BLaER1 (cell line): Measurements from ENCODE around the gene CACNA1D.

ENCODE experiments used
- H3K27ac ChIP-seq: shearing (Covaris generic); formaldehyde crosslinking; 2 replicates; pipeline ENCODE4 v1.8.1; 2022
- H3K27me3 ChIP-seq: shearing (Covaris generic); formaldehyde crosslinking; 2 replicates; pipeline ENCODE4 v1.8.1; 2022
- H3K36me3 ChIP-seq: shearing (Covaris generic); formaldehyde crosslinking; 2 replicates; pipeline ENCODE4 v1.8.1; 2022
- H3K4me1 ChIP-seq: shearing (Covaris generic); formaldehyde crosslinking; 2 replicates; pipeline ENCODE4 v1.8.1; 2022
- H3K4me2 ChIP-seq: shearing (Covaris generic); formaldehyde crosslinking; 2 replicates; pipeline ENCODE4 v1.8.1; 2022
- H3K4me3 ChIP-seq: shearing (Covaris generic); formaldehyde crosslinking; 2 replicates; pipeline ENCODE4 v1.8.1; 2022
- H3K9ac ChIP-seq: shearing (Covaris generic); formaldehyde crosslinking; 2 replicates; pipeline ENCODE4 v1.8.1; 2022
- H3K9me3 ChIP-seq: shearing (Covaris generic); formaldehyde crosslinking; 2 replicates; pipeline ENCODE4 v1.8.1; 2022
- H4K20me1 ChIP-seq: shearing (Covaris generic); formaldehyde crosslinking; 2 replicates; pipeline ENCODE4 v1.8.1; 2022
- Cebpa-rat ChIP-seq: shearing (Covaris generic); IDR thresholded peaks from 2 replicates; pipeline ENCODE4 v1.8.1; 2022

The CACNA1D gene

GRCh38 chr3:53780806-53781205 is 286.4 kb downstream of the CACNA1D start:
- H4K20me1 ChIP-seq: no peaks in the 10 kb centered on the region
- H3K36me3 ChIP-seq: no peaks in the 10 kb centered on the region
- H3K27ac ChIP-seq: no peak overlapping the region
- H3K4me1 ChIP-seq: no peaks in the 10 kb centered on the region
- no peak overlapping the region for H3K4me2 ChIP-seq
- H3K9me3 ChIP-seq: no peaks in the 10 kb centered on the region
- no peak overlapping the region for H3K9ac ChIP-seq
- TF ChIP-seq Cebpa-rat: no peak
- H3K4me3 ChIP-seq: no peak overlapping the region
- no peaks in the 10 kb centered on the region for H3K27me3 ChIP-seq

- TF ChIP-seq Cebpa-rat: no peak
- Histone ChIP-seq H3K4me1 (no peaks in the 10 kb centered on the region), H3K9ac (no peak overlapping the region), H4K20me1 (no peaks in the 10 kb centered on the region), H3K9me3 (no peaks in the 10 kb centered on the region), H3K4me2 (no peak overlapping the region), H3K27me3 (no peaks in the 10 kb centered on the region), H3K36me3 (no peaks in the 10 kb centered on the region), H3K27ac (no peak overlapping the region), H3K4me3 (no peak overlapping the region)
Observed at GRCh38 chr3:53787016-53787415, 292.6 kb downstream of the CACNA1D start.

- no peak for TF ChIP-seq Cebpa-rat
- Histone ChIP-seq H3K27ac (no peak overlapping the region), H3K4me1 (no peaks in the 10 kb centered on the region), H3K9ac (no peak overlapping the region), H4K20me1 (no peaks in the 10 kb centered on the region), H3K36me3 (no peaks in the 10 kb centered on the region), H3K27me3 (no peaks in the 10 kb centered on the region), H3K4me3 (no peak overlapping the region), H3K9me3 (no peaks in the 10 kb centered on the region), H3K4me2 (no peak overlapping the region)
Observed at GRCh38 chr3:53788038-53788437, 293.6 kb downstream of the CACNA1D start.

DNA sequence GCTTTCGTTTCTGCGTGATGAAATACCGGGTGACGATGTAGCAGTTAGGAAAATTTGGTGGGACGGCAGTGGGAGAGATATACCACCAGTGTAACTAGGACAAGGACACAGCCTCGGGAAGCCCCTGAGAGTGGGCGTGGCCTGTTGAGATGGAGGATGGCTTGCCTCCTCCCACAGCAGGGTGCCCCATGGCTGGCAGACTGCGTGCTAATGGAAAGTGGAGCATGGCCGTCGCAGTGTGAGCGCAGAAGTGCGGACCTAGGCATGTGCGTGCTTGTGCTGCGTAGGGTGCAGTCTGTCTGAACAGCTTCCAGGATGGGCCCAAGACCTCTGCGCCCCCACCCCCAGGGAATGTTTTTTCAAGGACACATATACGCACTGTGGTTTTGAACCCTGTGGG is 295.0 kb downstream of the CACNA1D start:
- H3K27me3 ChIP-seq: no peaks in the 10 kb centered on the region
- no peaks in the 10 kb centered on the region for H3K4me1 ChIP-seq
- H3K9ac ChIP-seq: no peak overlapping the region

GRCh38 chr3:53790470-53790869 is 296.1 kb downstream of the CACNA1D start:
- no peaks in the 10 kb centered on the region for H3K27me3 ChIP-seq
- no peaks in the 10 kb centered on the region for H4K20me1 ChIP-seq
- no peaks in the 10 kb centered on the region for H3K9me3 ChIP-seq
- no peaks in the 10 kb centered on the region for H3K4me1 ChIP-seq
- no peak for TF ChIP-seq Cebpa-rat
- H3K4me2 ChIP-seq: no peak overlapping the region
- no peak overlapping the region for H3K4me3 ChIP-seq
- H3K36me3 ChIP-seq: no peaks in the 10 kb centered on the region
- no peak overlapping the region for H3K27ac ChIP-seq
- no peak overlapping the region for H3K9ac ChIP-seq

More for the DNA sequence above, 295.0 kb downstream of the CACNA1D start:
- Histone ChIP-seq H3K4me2 (no peak overlapping the region), H3K27ac (no peak overlapping the region), H3K36me3 (no peaks in the 10 kb centered on the region), H4K20me1 (no peaks in the 10 kb centered on the region), H3K4me3 (no peak overlapping the region), H3K9me3 (no peaks in the 10 kb centered on the region)
- TF ChIP-seq Cebpa-rat: no peak

- Histone ChIP-seq H3K4me2 (no peak overlapping the region), H3K9me3 (no peaks in the 10 kb centered on the region), H4K20me1 (no peaks in the 10 kb centered on the region), H3K36me3 (no peaks in the 10 kb centered on the region), H3K4me3 (no peak overlapping the region), H3K27me3 (no peaks in the 10 kb centered on the region), H3K9ac (no peak overlapping the region), H3K27ac (no peak overlapping the region), H3K4me1 (no peaks in the 10 kb centered on the region)
- no peak for TF ChIP-seq Cebpa-rat
Observed at GRCh38 chr3:53791317-53791716, 296.9 kb downstream of the CACNA1D start.

DNA sequence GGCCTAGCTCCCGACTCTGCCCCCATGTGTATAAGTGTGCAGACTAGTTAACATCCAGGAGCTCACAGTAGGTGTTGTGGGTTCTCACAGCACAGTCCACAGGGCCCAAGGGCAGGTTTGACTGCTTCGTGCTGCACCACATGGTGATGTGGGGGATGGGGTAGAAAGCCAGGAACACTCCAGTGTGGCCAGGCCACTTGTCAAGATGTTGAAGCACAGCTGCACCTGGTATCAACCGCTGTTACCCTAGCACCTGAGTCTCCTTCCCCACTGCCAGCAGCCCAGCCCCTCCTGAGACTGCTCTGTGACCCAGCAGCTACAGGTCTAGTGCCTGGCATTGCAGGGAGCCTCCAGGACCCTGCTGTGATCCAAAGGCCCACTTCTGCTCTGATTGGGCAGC is 298.5 kb downstream of the CACNA1D start:
- Histone ChIP-seq H4K20me1 (no peaks in the 10 kb centered on the region), H3K36me3 (no peaks in the 10 kb centered on the region), H3K4me3 (no peak overlapping the region), H3K4me1 (no peaks in the 10 kb centered on the region), H3K9ac (no peak overlapping the region), H3K27ac (no peak overlapping the region), H3K27me3 (no peaks in the 10 kb centered on the region), H3K4me2 (no peak overlapping the region), H3K9me3 (no peaks in the 10 kb centered on the region)
- TF ChIP-seq Cebpa-rat: no peak

DNA sequence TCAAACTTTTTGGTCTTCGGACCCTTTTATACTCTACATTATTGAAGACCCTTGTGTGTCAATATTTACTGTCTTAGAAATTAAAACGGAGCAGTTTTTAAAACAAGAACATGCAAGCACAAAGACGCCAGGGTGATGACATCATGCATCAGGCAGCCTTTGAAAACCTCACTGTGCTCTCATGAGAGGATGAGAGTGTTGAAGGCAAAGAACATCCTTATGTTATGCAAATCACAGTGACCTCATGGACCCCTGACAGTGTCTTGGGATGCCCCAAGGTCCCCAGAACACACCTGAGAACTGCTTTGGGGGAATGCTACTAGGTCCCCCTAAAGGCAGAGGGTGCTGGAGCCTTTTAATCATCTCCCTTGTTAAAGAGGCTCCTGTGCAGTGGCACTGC is 300.2 kb downstream of the CACNA1D start:
- no peaks in the 10 kb centered on the region for H3K4me1 ChIP-seq
- H3K4me2 ChIP-seq: no peak overlapping the region
- no peaks in the 10 kb centered on the region for H3K36me3 ChIP-seq
- H3K27ac ChIP-seq: no peak overlapping the region
- H3K9ac ChIP-seq: no peak overlapping the region
- TF ChIP-seq Cebpa-rat: no peak
- H3K4me3 ChIP-seq: no peak overlapping the region
- H3K9me3 ChIP-seq: no peaks in the 10 kb centered on the region
- no peaks in the 10 kb centered on the region for H3K27me3 ChIP-seq
- H4K20me1 ChIP-seq: no peaks in the 10 kb centered on the region

DNA sequence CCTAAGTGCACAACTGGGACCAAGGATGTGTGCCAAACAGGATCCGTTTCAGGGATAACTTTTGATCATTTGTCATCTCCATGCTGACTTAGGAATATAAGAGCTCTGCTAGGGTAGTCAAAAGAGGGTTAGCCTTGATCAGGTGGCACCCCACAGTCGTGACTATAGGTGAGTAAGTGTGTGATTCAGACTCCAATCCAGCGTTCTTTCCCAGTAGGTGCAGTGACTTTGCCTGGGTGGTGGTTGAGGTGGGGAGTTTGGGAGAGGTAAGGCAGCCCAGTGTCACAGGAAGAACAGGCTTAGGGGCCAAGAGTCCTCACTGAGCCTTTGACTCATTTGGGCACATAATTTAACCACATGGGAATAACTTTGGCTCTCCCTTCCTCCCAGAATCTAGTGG is 300.8 kb downstream of the CACNA1D start:
- no peaks in the 10 kb centered on the region for H3K27me3 ChIP-seq
- H3K4me2 ChIP-seq: no peak overlapping the region
- no peak overlapping the region for H3K27ac ChIP-seq

DNA sequence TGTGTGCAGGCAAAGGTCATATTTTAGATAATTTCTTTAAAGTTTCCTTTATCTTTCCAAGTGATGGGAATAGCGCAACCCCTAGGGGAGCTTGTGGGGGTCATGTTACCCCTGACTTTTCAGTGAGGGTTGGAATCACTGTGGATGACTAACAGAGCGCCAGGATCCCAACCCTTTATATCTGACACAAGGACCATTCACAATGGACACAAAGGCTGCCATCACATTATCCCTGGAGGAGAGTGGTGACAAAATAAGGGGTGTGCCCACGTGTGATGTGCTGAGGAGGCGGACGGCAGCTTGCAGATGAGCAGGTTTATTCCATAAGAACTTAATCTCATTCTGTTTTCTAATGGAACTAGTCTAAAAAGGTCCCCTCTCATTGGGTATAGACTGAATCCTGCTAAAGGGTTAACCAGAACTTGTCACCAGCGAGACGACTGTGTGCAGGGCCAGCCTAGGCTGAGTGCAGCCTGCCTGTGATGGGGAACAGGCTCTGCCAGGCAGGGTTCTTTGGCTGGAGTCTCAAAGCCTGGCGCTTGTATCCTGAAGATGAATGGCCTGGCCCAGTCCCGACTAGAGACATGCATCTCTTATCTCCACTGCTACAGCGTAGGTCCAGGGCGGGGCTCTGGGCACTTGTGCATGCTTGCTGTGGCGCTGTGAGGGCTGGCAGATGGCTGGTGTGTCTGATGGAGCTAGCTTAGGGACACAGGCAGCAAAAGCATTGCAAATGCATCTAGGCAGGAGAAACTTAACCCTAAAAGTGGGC is 301.6 kb downstream of the CACNA1D start:
- H3K27me3 ChIP-seq: no peaks in the 10 kb centered on the region
- H3K9me3 ChIP-seq: no peaks in the 10 kb centered on the region
- no peak overlapping the region for H3K9ac ChIP-seq
- TF ChIP-seq Cebpa-rat: no peak
- no peaks in the 10 kb centered on the region for H3K4me1 ChIP-seq
- H3K4me2 ChIP-seq: no peak overlapping the region
- H3K36me3 ChIP-seq: no peaks in the 10 kb centered on the region
- H4K20me1 ChIP-seq: no peaks in the 10 kb centered on the region
- no peak overlapping the region for H3K4me3 ChIP-seq
- H3K27ac ChIP-seq: no peak overlapping the region

More for the DNA sequence above, 300.8 kb downstream of the CACNA1D start:
- H3K4me3 ChIP-seq: no peak overlapping the region
- no peaks in the 10 kb centered on the region for H3K9me3 ChIP-seq
- H3K4me1 ChIP-seq: no peaks in the 10 kb centered on the region
- no peaks in the 10 kb centered on the region for H3K36me3 ChIP-seq
- no peak overlapping the region for H3K9ac ChIP-seq
- no peaks in the 10 kb centered on the region for H4K20me1 ChIP-seq
- TF ChIP-seq Cebpa-rat: no peak

GRCh38 chr3:53798144-53798543 is 303.7 kb downstream of the CACNA1D start:
- H3K4me2 ChIP-seq: no peak overlapping the region
- no peaks in the 10 kb centered on the region for H4K20me1 ChIP-seq
- no peak overlapping the region for H3K4me3 ChIP-seq
- no peaks in the 10 kb centered on the region for H3K9me3 ChIP-seq
- no peaks in the 10 kb centered on the region for H3K27me3 ChIP-seq
- no peaks in the 10 kb centered on the region for H3K4me1 ChIP-seq
- H3K36me3 ChIP-seq: no peaks in the 10 kb centered on the region
- H3K9ac ChIP-seq: no peak overlapping the region
- H3K27ac ChIP-seq: no peak overlapping the region
- no peak for TF ChIP-seq Cebpa-rat
